HG03354 (cell line): ENCODE results near the gene ARHGEF5.

Experiments used
- ATAC-seq: cut with Tn5 transposase; IDR thresholded peaks from one replicate; pipeline ENCODE4 v1.9.1; 2021; ENCODE audit warnings: mild to moderate bottlenecking; ENCODE audit not compliant: unreplicated experiment, poor library complexity, severe bottlenecking

ARHGEF5 gene

DNA sequence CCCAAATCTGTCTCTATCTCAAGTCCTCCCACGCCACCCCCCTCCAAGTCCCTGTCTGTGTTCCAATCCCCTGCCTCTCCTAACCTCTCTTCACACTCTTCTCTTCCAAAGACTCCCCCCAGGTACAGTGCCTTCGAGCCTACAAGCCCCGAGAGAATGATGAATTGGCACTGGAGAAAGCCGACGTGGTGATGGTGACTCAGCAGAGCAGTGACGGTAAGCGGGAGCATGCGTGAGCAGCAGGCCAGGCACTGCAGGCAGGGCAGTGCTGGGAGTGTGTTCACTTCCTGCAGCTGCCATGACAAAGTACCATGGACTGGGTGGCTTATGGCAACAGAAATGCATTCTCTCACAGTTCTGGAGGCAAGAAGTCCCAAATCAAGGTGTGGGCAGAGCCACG lies 23.4 kb downstream of the ARHGEF5 start:
- no peak for ATAC-seq

DNA sequence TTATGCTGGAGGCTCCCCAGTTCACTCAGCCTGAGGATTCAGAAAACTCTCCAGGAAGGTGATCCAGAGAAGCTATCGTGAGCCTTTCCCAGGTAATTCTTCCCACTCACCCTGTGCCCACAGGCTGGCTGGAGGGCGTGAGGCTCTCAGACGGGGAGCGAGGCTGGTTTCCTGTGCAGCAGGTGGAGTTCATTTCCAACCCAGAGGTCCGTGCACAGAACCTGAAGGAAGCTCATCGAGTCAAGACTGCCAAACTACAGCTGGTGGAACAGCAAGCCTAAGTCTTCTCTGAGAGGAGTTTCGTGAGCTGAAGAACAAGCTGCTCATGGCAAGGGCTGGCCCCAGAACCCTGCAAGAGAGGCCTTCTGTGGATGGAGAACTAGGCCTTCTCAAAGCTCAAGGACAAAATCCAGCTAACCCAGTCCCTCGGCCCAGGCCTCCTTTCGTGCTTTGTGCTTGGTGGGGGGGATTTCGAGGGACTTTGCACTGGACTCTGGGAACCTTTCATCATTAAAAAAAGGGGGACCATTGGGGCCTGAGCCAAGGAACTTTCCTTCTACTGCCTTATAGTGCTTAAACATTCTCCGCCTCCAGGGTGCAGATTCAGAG lies 24.7 kb downstream of the ARHGEF5 start:
- no peak for ATAC-seq

DNA sequence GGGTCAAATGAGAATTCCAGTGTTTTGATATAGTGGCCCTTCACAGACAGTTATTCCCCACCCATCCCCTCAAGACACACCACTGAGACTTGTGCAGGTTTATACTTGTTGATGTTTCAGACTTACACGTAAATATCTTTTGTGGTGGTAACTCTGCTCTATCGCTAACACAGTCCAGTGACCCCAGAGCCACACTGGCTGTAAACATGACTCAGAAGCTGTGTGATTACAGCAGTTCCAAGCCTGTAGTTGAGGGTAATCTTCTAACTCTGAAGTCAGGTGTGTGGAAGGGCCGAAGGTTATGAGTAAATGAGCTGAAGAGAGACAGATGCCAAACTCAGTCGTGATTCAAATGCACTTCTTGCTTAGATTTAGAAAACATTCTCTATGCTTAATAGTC lies 28.9 kb downstream of the ARHGEF5 start:
- peak; percentile 80 for ATAC-seq

DNA sequence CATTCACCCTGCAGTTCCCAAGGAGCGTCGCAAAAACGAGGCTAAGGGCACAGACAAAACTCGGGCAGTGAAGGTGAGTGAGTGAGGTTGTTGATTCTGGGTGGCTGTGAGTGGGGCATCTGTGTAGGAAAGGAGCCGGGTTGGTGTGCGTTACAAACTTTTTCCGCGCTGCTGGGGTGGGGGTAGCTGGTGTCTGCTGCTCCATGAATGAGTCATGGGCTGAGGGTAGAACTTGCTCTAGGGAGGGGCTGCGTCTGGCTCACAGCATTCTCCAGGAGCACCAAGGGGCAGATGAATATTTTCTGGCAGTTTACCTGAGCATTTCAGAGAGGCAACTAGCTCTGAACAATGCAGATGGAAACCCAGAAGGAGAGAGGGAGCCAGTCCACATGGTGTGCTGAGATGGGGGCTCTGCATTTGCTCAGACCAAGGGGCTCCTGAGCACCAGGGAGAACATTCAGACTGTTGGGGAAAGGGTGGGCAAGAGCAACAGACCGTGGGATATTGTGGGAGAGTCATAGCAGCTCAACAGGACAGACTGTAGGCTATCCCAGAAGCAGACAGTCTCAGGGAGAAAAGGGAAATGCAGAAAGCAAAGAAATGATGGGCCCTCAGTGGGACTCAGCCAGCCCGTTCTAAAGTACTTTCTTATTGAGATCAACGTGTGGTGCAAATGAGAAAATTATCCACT lies 29.5 kb downstream of the ARHGEF5 start:
- no peak for ATAC-seq

DNA sequence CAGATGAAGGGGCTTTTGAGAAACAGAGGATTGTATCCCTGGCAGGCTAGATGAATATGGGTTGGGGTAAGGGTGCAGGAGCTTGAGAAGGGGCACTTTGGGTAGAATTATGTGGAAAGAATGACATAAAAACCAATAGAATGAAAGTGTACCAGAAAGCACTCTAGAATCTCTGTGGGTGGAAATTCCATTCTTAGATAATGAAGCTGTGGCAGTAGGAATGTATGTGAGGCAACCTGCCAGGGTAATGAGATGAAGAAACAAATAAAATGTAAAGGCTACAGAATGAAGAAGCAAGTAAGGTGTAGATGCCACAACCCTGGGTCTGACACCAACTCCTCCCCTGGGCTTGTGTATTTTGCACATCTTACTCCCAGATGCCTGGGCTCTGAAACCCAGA lies 31.5 kb downstream of the ARHGEF5 start:
- no peak for ATAC-seq

DNA sequence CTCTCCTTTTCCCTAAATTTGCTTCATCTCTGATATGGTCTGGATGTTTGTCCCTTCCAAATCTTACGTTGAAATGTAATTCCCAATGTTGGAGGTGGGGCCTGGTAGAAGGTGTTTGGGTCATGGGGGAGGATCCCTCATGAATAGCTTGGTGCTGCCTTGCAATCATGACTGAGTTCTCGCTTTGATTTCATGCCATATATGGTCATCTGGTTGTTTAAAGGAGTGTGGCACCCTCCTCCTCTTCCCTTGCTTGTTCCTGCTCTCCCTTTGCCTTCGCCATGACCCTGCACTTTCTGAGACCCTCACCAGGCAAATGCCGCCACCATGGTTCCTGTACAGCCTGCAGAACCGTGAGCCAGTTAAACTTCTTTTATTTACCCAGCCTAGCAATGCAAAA lies 33.7 kb downstream of the ARHGEF5 start:
- ATAC-seq, result no peak

DNA sequence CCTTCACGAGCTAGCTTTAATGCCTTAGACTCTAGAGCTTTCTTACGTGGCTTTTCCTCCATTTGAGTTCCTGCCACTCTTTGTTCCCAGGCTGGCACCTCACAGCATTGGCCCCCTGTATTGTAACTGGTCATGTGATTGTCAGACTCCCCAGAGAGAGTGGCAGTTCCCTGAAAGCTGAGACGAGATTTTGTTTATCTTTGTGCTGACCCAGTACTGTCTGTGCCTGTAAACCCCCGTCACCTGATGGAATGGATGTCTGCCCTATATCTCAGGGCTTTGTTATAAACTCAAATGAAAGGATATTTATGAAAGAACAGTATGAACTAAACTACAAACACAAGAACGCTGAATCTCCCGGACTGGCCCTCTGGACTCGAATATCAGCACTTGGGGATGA lies 35.3 kb downstream of the ARHGEF5 start:
- ATAC-seq, result no peak

DNA sequence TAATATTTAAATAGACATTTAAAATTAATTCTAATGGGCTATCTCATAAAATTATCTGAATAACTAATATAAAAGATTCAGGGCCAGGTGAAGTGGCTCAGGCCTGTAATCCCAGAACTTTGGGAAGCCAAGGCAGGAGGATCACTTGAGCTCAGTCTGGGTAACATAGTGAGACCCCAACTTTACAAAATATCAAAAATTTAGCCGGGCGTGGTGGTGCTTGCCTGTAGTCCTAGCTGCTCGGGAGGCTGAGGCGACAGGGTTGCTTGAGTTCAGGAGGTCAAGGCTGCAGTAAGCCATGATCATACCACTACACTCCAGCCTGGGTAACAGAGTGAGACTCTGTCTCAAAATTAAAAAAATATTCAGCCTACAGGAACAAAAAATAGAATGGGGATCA lies 35.8 kb downstream of the ARHGEF5 start:
- no peak for ATAC-seq

DNA sequence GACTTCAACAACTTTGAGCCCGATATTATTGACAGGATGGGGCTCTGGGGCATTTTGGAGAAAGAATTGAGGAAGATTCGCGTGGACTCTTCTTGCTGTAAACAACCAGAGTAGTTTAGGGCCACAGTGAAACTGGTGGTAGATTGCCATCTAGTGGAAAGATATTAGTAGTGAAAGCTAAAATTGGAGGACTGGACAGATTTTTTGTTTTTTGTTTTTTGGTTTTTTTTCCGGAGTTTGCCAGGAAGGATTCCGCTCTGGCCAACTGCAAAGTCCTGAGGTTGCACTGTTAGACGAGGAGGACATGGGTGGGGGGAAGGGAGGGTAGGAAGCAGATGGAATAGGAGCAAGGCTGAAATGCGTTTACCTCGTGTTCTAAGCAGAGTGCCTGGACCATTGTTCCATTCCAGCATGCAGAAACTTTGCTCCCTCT lies 36.6 kb downstream of the ARHGEF5 start:
- peak; percentile 82 for ATAC-seq

DNA sequence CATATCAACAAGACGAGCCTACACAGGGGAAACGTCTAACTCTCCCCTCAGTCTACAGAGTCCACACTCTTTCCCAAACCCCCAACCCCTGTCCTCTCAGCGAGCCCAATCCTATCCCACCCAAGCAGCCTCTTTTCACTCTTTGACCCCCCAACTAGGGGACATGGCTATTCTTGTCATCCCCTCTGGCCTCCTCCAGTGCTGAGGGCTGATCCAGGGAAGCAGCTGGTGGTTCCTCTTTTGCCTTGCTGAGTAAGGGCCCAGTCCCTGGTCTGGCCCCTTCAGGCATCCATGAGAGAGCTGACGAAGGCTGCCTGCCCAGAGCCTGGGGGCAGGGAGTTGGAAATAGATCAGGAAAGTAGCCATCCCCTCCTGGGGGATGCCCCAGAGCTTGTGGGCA lies 41.9 kb downstream of the ARHGEF5 start:
- no peak for ATAC-seq

DNA sequence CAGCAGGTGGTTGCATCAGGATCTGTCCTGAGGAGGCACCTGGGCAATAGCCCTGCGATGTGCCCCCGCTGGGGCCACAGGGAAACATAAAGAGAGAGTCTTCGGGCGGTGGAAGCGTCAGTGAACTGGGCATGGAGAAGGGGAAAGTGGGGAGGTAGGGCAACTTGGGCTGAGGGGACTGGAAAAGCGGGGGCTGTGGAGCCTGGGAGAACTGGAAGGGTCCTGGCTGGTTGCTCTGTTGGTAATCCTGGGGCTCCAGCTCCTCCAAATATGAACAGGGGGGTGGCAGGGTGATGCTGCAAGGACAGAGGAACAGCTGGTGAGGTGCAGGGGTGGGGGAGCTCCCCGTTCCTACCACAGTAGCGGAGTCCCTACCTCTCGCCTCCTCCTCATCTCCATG lies 43.1 kb downstream of the ARHGEF5 start:
- no peak for ATAC-seq

DNA sequence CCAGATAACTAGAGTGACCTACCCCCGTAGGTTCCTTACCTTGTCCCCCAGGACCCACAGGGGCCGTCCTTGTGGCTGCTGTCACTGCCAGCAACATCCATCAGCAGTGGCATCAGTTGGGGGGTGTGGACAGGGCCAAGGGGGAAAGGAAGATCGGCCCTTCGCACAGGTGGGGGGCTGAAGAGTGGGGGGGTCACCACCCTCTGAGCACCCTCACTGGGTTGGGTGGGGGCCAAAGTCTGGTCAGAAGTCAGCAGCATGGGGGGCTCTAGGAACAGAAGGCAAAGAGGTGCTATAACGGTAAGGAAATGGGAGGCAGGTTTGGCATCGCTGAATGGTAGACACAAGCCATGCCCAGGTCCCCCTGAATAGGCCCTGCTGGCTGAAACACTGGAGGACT lies 43.7 kb downstream of the ARHGEF5 start:
- no peak for ATAC-seq

DNA sequence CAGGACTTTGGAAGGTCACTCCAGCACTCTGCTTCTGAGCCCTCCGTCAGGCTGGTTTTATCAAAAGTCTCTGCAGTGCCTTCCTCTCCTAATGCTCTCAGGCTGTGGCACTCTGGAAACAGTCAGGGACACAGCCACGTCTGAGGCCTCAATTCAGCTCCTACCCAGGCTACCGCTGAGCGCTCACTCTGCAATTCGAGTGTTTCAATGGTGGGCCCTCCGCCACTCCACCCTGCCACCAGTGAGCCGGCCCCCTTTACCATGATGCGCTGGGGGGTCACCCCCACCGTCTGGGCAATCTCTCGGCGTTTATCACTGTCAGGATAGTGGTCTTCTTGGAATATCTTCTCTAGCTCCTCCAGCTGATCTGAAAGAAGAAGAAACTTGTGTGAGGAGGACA lies 44.7 kb downstream of the ARHGEF5 start:
- ATAC-seq, result no peak

DNA sequence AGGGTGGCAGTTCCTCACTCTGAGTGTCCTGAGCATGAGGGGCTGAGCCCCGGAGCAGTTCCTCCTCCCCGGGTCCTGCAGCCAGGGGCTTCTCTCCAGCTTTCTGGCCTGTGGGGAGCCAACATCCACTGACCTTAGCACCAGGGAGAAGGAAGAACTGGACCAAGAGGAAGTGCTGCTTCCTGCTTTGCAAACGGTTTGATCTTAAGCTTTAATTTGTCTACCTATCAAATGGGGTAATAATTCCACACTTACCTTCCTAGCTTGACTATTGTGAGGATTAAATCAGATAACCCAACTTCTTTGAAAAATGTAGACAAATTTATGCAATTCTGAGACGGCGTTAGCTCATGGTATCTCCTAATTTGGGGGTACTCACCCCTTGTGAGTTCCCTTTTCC lies 46.3 kb downstream of the ARHGEF5 start:
- ATAC-seq, result no peak

DNA sequence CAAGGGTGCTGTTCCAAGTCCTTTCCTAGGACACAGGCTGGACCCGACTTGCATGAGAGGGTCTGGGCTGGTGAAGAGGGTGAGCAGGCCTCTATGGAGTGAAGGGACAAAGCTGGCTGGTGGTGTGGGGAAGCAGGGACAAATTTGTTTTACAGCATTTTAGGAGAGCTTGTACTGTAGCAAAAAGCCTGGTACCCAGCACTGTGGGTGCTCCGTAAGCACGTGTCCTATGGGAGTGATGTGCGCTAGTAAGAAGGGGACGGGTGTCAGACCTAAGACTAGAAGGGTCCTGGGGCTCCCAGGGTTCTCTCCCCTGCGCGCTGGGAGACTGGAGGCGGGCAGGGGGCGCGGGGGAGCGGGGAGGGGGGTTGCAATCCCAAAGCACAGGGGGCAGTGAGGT lies 47.9 kb downstream of the ARHGEF5 start:
- no peak for ATAC-seq

DNA sequence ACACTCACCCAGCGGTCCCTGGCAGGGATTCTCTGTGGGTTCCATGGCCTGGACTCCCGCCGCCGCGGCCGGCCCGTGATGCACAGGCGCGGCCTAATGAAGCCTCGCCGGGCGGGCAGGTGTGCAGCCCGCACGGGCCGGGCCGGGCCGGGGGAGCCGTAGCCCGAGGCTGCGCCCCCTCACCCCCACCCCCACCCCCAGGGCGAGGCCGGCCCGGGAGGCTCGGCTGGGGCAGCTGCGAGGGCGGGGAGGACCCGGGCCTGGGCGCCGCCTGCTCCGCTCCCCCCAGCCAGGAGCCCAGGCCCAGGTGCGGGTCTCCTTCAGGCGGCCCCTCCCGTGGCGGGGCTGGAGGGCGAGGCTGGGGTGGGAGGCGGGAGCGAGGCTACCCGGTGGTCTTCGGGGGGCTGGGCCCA lies 48.5 kb downstream of the ARHGEF5 start, which contains the start of gene NOBOX:
TSS of gene NOBOX (minus strand) at position 45 of the 413 bp plus-strand sequence.
- ATAC-seq, result no peak

DNA sequence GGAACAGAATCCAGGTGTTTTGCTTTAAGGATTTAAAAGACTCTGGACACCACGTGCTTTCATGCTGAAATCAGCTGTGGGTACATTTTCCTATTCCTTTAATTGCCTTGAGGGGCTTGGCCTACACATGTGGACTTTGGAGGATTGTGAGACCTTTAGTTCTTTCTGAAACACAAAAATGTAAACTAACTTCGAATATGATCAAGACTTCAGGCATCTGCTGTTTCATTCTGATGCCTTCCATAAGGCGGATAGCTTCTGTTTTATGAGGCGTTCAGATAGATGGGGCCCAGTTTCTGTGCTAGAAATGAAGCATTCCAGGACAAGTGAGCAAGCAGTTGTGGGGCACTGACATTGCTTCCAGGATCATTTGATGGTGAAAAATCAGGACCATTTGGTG lies 49.7 kb downstream of the ARHGEF5 start:
- ATAC-seq, result no peak

DNA sequence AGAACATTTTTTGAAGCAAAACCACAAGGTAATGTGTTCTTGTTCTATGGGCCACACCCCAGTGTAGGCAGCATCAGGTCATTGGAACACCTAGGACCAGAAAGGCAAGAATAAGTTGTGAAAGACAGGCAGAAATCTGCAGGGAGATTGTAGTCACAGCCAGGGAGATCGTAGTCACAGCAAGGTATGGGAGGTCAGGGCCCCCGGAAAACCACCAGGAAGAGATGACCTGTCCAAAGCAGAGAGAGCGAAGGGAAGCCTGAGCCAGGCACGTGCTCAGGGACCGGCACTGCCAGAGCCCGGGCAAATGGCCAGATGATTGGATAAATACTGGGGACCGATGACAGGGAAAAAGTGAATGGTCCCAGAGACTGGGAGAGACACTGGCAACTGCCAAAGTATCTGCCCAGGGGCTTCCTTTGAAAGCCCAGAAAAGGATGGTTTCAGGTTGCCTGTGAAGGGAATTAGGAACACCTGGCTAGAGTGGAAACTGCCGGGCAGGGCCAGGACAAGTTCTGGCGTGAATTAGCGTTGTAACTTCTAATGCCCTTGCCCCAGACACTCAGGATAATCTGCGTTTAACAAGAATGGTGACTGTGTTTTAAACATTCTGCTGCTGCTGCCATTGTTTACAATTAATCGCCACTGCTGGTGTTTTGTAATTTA lies 52.2 kb downstream of the ARHGEF5 start:
- no peak for ATAC-seq

DNA sequence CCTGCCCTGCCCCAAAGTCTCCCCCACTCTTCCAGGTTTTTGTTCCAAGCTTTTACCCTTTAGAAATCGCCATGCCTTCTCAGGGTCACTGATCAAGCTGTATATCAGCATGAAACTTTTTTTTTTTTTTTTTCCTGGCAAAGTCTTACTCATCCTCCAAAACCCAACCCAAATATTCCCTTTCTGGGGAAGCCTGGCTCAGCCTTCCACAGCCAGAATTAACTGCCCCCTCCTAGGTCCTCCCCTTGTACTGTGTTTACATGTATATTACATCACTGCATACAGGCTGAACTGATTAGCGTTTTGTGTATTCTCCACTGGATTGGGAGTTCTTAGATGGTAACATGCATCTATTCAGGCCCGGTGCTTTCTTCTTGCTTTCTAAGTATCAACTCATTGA lies 52.9 kb downstream of the ARHGEF5 start:
- ATAC-seq, result no peak

DNA sequence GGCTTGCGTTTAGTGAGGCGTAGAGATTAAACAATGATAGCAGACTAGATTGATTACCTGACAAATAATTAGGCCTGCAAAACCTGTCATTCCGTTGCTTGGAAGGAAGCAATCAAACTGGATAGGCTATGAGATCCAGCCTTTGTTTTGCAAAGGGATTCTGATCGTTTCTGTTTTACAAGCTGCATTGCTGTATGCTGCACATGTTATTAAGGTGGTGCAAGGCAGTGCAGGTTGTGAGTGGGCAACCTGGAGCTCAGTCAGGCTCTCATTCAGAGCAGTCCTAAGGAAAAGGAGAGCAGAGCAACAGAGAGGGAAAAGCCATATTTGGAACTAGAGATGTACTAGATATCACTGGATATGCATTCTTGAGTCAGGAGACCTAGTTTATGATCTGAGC lies 55.2 kb downstream of the ARHGEF5 start:
- ATAC-seq, result no peak

DNA sequence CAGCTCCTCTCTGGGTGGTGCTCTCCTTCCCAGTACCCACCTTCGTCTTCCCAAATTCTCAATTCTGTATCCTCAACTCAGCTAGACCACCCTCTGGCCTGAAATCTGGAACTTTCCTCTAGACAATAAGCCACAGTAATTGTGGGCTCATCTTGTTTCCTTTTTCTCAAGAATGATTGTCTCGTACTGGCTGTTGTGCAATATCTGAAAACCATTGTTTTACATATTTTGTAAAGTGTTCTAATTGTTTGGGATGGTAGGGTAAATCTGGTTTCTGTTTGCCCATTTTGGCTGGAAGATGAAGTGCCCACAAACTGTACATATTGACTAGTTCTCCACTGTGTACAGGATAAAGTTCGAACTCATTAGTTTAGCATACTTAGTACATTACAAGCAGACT lies 59.6 kb downstream of the ARHGEF5 start:
- no peak for ATAC-seq
